Stimulated activated naive CD4-positive, alpha-beta T cell treated with Interleukin-2 at 50 U/mL for 16 hours (primary cell): Measurements from ENCODE around the gene ZNF383.
"Not testable (repeated sequence)": the region's sequence is repeated elsewhere in the genome, so short reads cannot be mapped to it uniquely, and the experiment has no call there.

Source experiments
- DNase-seq: peaks from one replicate; lab custom pipeline; 2025; lab: John Stamatoyannopoulos, UW

The ZNF383 gene

GRCh38 chr19:37217775-37218591 lies at the start of gene ZNF383:
TSS of gene ZNF383 (plus strand) at chr19:37218214. CDS start at chr19:37230454, 12,240 bp downstream.
- peak; percentile 87 for DNase-seq

GRCh38 chr19:37172368-37173366 lies 45.3 kb upstream of the ZNF383 start, which contains the start of gene ZNF585A:
TSS of gene ZNF585A (minus strand) at chr19:37172695. CDS start at chr19:37169910, 2,785 bp downstream.
- peak; percentile 91 for DNase-seq

GRCh38 chr19:37186071-37186470 lies 31.9 kb upstream of the ZNF383 start:
- not testable (repeated sequence) for DNase-seq

- DNase-seq = not testable (repeated sequence)
Observed at GRCh38 chr19:37195248-37195647, 22.8 kb upstream of the ZNF383 start.

GRCh38 chr19:37197115-37197514 lies 20.9 kb upstream of the ZNF383 start:
- DNase-seq = not testable (repeated sequence)

GRCh38 chr19:37197768-37198167 lies 20.2 kb upstream of the ZNF383 start:
- no peak for DNase-seq

GRCh38 chr19:37217480-37217774 lies 587 bp upstream of the ZNF383 start:
- DNase-seq = no peak

GRCh38 chr19:37218592-37218935 lies 550 bp downstream of the ZNF383 start:
- no peak for DNase-seq

GRCh38 chr19:37220383-37220782 lies 2.4 kb downstream of the ZNF383 start:
- DNase-seq = no peak

- no peak for DNase-seq
Observed at GRCh38 chr19:37221136-37221535, 3.1 kb downstream of the ZNF383 start.

- no peak for DNase-seq
Observed at GRCh38 chr19:37226248-37226647, 8.2 kb downstream of the ZNF383 start.

- DNase-seq = peak; percentile 3
Observed at GRCh38 chr19:37227996-37228395, 10.0 kb downstream of the ZNF383 start.

GRCh38 chr19:37243206-37243632 lies 25.2 kb downstream of the ZNF383 start:
- no peak for DNase-seq

- DNase-seq = peak; percentile 6
Observed at GRCh38 chr19:37251308-37252229, 33.6 kb downstream of the ZNF383 start.

- DNase-seq = not testable (repeated sequence)
Observed at GRCh38 chr19:37263028-37263427, 45.0 kb downstream of the ZNF383 start.

- DNase-seq = not testable (repeated sequence)
Observed at GRCh38 chr19:37267005-37267404, 49.0 kb downstream of the ZNF383 start.

- DNase-seq = not testable (repeated sequence)
Observed at GRCh38 chr19:37267755-37268154, 49.7 kb downstream of the ZNF383 start.

GRCh38 chr19:37280656-37281055 lies 62.6 kb downstream of the ZNF383 start:
- not testable (repeated sequence) for DNase-seq

- DNase-seq = not testable (repeated sequence)
Observed at GRCh38 chr19:37284020-37284419, 66.0 kb downstream of the ZNF383 start.

GRCh38 chr19:37289229-37289628 lies 71.2 kb downstream of the ZNF383 start:
- DNase-seq = not testable (repeated sequence)
